GM23338 (cell line): ENCODE measurements around the gene CCDC27. TPM values are rescaled to one million over a fixed set of nuclear protein-coding genes. Genes with fewer than 3 reads are reported as not detected.

Experiments used
- ATAC-seq: fragments of 200-7000 bp; cut with Tn5 transposase; 3 replicates; pipeline ENCODE4 v1.9.1; 2020
- DNase-seq: peaks from one replicate; pipeline ENCODE4 v3.0.0-alpha.2; 2015; ENCODE audit warnings: low spot score
- H2AFZ ChIP-seq: fragments of 200-600 bp; sonication (generic); 2 replicates; pipeline ENCODE4 v1.8.0; 2016; ENCODE audit warnings: antibody characterized with exemption, mild to moderate bottlenecking, moderate library complexity
- H3F3A ChIP-seq: fragments of 200-600 bp; sonication (generic); replicated peaks from 2 replicates; pipeline ENCODE4 v1.8.0; 2017; ENCODE audit warnings: antibody characterized with exemption, mixed run types, low read depth
- H3K27ac ChIP-seq: fragments of 200-600 bp; sonication (generic); 2 replicates; pipeline ENCODE4 v1.6.1; 2016; ENCODE audit warnings: low read depth
- H3K27me3 ChIP-seq: fragments of 200-600 bp; sonication (generic); 2 replicates; pipeline ENCODE4 v1.8.0; 2016; ENCODE audit warnings: mild to moderate bottlenecking, mixed run types, moderate library complexity; ENCODE audit not compliant: insufficient read depth
- H3K36me3 ChIP-seq: fragments of 200-600 bp; sonication (generic); 2 replicates; pipeline ENCODE4 v1.8.0; 2016; ENCODE audit warnings: mild to moderate bottlenecking; ENCODE audit not compliant: insufficient read depth
- H3K4me1 ChIP-seq: fragments of 200-600 bp; sonication (generic); 2 replicates; pipeline ENCODE4 v1.8.0; 2016; ENCODE audit warnings: mild to moderate bottlenecking, moderate library complexity; ENCODE audit not compliant: insufficient read depth
- H3K4me2 ChIP-seq: fragments of 200-600 bp; sonication (generic); 2 replicates; pipeline ENCODE4 v1.7.1; 2017; ENCODE audit warnings: mixed run types
- H3K4me3 ChIP-seq: fragments of 200-600 bp; sonication (generic); 2 replicates; pipeline ENCODE4 v1.6.1; 2016; ENCODE audit warnings: mixed run types
- H3K79me2 ChIP-seq: fragments of 200-600 bp; sonication (generic); replicated peaks from 2 replicates; pipeline ENCODE4 v1.8.0; 2017; ENCODE audit warnings: mild to moderate bottlenecking; ENCODE audit not compliant: insufficient read depth
- H3K9me2 ChIP-seq: fragments of 200-600 bp; sonication (generic); 2 replicates; pipeline ENCODE4 v1.8.0; 2017; ENCODE audit not compliant: insufficient read depth
- H4K20me1 ChIP-seq: fragments of 200-600 bp; sonication (generic); replicated peaks from 2 replicates; pipeline ENCODE4 v1.8.0; 2017; ENCODE audit warnings: mild to moderate bottlenecking; ENCODE audit not compliant: insufficient read depth
- H3K27ac Mint-ChIP-seq: 2 replicates; pipeline ENCODE4 v1.8.0; 2020; ENCODE audit warnings: inconsistent platforms, mild to moderate bottlenecking, moderate library complexity, mixed read lengths
- H3K27me3 Mint-ChIP-seq: 3 replicates; pipeline ENCODE4 v1.8.0; 2022; ENCODE audit warnings: low read depth, mild to moderate bottlenecking, moderate library complexity, mixed read lengths, inconsistent platforms; ENCODE audit not compliant: insufficient read depth, poor library complexity
- H3K36me3 Mint-ChIP-seq: 3 replicates; pipeline ENCODE4 v1.8.0; 2021; ENCODE audit warnings: low read depth, mild to moderate bottlenecking, inconsistent platforms, moderate library complexity, mixed read lengths
- H3K4me1 Mint-ChIP-seq: 3 replicates; pipeline ENCODE4 v1.8.0; 2020; ENCODE audit warnings: mild to moderate bottlenecking, inconsistent platforms, mixed read lengths
- H3K4me3 Mint-ChIP-seq: 3 replicates; pipeline ENCODE4 v1.8.0; 2021; ENCODE audit warnings: moderate library complexity, mild to moderate bottlenecking, inconsistent platforms, mixed read lengths
- H3K9me3 Mint-ChIP-seq: 3 replicates; pipeline ENCODE4 v1.8.0; 2020; ENCODE audit warnings: moderate library complexity, mild to moderate bottlenecking, inconsistent platforms, mixed read lengths
- EZH2 ChIP-seq: fragments of 200-600 bp; sonication (generic); IDR thresholded peaks from one replicate; pipeline ENCODE4 v1.8.0; 2017; ENCODE audit warnings: antibody characterized with exemption, mild to moderate bottlenecking, low read depth; ENCODE audit not compliant: unreplicated experiment
- NANOG ChIP-seq: IDR thresholded peaks from 2 replicates; pipeline ENCODE4 v1.6.1; 2016; ENCODE audit warnings: antibody characterized with exemption, borderline replicate concordance
- POLR2AphosphoS5 ChIP-seq: IDR thresholded peaks from 2 replicates; pipeline ENCODE4 v1.6.1; 2016; ENCODE audit warnings: antibody characterized with exemption, low read depth
- ZNF114 ChIP-seq: fragments of 250-450 bp; sonication (Bioruptor Pico); IDR thresholded peaks from 2 replicates; pipeline ENCODE4 v1.5.0; 2020; ENCODE audit warnings: mild to moderate bottlenecking, moderate library complexity
- ZNF331 ChIP-seq: fragments of 250-450 bp; sonication (Bioruptor Pico); IDR thresholded peaks from 2 replicates; pipeline ENCODE4 v1.5.0; 2020; ENCODE audit warnings: low read depth, mild to moderate bottlenecking, moderate library complexity
- polyA plus RNA-seq: library from polyadenylated mRNA; unstranded; fragments of >200 nt; fragmentation: Nextera tagmentation; extraction: Ambion mirVana; gene quantifications from 2 replicates; pipeline ENCODE4 v1.2.1, GENCODE V29; 2016
- total RNA-seq: library from RNA; depleted of rRNA; stranded (reverse); fragments of >200 nt; shearing (Covaris generic); gene quantifications from 2 replicates; pipeline ENCODE4 v1.2.3, GENCODE V29; 2014
- TF ChIP-seq, protein P1 (sequence below): fragments of 250-450 bp; sonication (Bioruptor Pico); IDR thresholded peaks from 2 replicates; pipeline ENCODE4 v1.5.0; 2020; ENCODE audit warnings: mild to moderate bottlenecking, moderate library complexity

The CCDC27 gene
- total and polyA plus RNA-seq, 2 experiments from 2014 or later, result 0.18 to 0.45 TPM

- DNase-seq (peak; percentile 86), ATAC-seq (peak; percentile 61)
- Histone ChIP-seq H3K27ac (no peak overlapping the region), H2AFZ (peak overlapping the region; percentile 74), H3K36me3 (no peaks in the 10 kb centered on the region), H3K4me1 (peaks cover 13% of the 10 kb centered on the region; the same call in 1 of the 2 replicates), H3K4me3 (peak overlapping the region; percentile 89), H3F3A (0 out of 2 replicates have a peak, but pooled peaks cover 8% of the 10 kb centered on the region), H3K79me2 (peaks cover 34% of the 10 kb centered on the region), H4K20me1 (peaks cover 12% of the 10 kb centered on the region), H3K9me2 (no peaks in the 10 kb centered on the region), H3K4me2 (peak overlapping the region; percentile 94), H3K27me3 (no peaks in the 10 kb centered on the region)
- Mint-ChIP-seq H3K4me3 (peak overlapping the region; percentile 96), H3K4me1 (peaks cover 28% of the 10 kb centered on the region), H3K27me3 (peaks cover 20% of the 10 kb centered on the region), H3K36me3 (peaks cover 32% of the 10 kb centered on the region), H3K9me3 (no peaks in the 10 kb centered on the region), H3K27ac (peak overlapping the region; percentile 93)
- TF ChIP-seq ZNF331 (CRISPR knock-in tag), result no peak
- TF ChIP-seq POLR2AphosphoS5, result peak; percentile 57
- TF ChIP-seq NANOG, result no peak
- no peak for TF ChIP-seq EZH2
- TF ChIP-seq ZNF114, result no peak
- TF ChIP-seq, protein P1, sequence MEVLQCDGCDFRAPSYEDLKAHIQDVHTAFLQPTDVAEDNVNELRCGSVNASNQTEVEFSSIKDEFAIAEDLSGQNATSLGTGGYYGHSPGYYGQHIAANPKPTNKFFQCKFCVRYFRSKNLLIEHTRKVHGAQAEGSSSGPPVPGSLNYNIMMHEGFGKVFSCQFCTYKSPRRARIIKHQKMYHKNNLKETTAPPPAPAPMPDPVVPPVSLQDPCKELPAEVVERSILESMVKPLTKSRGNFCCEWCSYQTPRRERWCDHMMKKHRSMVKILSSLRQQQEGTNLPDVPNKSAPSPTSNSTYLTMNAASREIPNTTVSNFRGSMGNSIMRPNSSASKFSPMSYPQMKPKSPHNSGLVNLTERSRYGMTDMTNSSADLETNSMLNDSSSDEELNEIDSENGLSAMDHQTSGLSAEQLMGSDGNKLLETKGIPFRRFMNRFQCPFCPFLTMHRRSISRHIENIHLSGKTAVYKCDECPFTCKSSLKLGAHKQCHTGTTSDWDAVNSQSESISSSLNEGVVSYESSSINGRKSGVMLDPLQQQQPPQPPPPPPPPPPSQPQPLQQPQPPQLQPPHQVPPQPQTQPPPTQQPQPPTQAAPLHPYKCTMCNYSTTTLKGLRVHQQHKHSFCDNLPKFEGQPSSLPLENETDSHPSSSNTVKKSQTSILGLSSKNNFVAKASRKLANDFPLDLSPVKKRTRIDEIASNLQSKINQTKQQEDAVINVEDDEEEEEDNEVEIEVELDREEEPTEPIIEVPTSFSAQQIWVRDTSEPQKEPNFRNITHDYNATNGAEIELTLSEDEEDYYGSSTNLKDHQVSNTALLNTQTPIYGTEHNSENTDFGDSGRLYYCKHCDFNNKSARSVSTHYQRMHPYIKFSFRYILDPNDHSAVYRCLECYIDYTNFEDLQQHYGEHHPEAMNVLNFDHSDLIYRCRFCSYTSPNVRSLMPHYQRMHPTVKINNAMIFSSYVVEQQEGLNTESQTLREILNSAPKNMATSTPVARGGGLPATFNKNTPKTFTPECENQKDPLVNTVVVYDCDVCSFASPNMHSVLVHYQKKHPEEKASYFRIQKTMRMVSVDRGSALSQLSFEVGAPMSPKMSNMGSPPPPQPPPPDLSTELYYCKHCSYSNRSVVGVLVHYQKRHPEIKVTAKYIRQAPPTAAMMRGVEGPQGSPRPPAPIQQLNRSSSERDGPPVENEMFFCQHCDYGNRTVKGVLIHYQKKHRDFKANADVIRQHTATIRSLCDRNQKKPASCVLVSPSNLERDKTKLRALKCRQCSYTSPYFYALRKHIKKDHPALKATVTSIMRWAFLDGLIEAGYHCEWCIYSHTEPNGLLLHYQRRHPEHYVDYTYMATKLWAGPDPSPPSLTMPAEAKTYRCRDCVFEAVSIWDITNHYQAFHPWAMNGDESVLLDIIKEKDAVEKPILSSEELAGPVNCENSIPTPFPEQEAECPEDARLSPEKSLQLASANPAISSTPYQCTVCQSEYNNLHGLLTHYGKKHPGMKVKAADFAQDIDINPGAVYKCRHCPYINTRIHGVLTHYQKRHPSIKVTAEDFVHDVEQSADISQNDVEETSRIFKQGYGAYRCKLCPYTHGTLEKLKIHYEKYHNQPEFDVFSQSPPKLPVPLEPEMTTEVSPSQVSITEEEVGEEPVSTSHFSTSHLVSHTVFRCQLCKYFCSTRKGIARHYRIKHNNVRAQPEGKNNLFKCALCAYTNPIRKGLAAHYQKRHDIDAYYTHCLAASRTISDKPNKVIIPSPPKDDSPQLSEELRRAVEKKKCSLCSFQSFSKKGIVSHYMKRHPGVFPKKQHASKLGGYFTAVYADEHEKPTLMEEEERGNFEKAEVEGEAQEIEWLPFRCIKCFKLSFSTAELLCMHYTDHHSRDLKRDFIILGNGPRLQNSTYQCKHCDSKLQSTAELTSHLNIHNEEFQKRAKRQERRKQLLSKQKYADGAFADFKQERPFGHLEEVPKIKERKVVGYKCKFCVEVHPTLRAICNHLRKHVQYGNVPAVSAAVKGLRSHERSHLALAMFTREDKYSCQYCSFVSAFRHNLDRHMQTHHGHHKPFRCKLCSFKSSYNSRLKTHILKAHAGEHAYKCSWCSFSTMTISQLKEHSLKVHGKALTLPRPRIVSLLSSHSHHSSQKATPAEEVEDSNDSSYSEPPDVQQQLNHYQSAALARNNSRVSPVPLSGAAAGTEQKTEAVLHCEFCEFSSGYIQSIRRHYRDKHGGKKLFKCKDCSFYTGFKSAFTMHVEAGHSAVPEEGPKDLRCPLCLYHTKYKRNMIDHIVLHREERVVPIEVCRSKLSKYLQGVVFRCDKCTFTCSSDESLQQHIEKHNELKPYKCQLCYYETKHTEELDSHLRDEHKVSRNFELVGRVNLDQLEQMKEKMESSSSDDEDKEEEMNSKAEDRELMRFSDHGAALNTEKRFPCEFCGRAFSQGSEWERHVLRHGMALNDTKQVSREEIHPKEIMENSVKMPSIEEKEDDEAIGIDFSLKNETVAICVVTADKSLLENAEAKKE (CRISPR knock-in tag), result no peak
These were observed 5.8 kb upstream of the CCDC27 start for GRCh38 chr1:3746389-3746829.
